ENCODE measurements around the gene RHOU. TPM values are rescaled to one million over a fixed set of nuclear protein-coding genes. Genes with fewer than 3 reads are reported as not detected.

Gene RHOU
- total RNA-seq, 1 experiment from 2014 or later = 0.81 TPM

- in situ Hi-C loops (cut with HindIII; ENCODE audit: low pct_unique_long_range_greater_than_20kb, low sequenced_read_pairs) = no loop called here
- DNase-seq (ENCODE audit: low read depth) = no peak
Measured at GRCh38 chr1:228778026-228778425, 42.7 kb downstream of the RHOU start.

- DNase-seq (ENCODE audit: low read depth) = no peak
- in situ Hi-C loops (cut with HindIII; ENCODE audit: low pct_unique_long_range_greater_than_20kb, low sequenced_read_pairs) = no loop called here
Measured at GRCh38 chr1:228778466-228778865, 43.2 kb downstream of the RHOU start.

GRCh38 chr1:228778961-228779360 lies 43.7 kb downstream of the RHOU start:
- in situ Hi-C loops (cut with HindIII; ENCODE audit: low pct_unique_long_range_greater_than_20kb, low sequenced_read_pairs) = no loop called here
- no peak for DNase-seq (ENCODE audit: low read depth)

GRCh38 chr1:228781161-228781808 lies 46.0 kb downstream of the RHOU start:
- in situ Hi-C loops (cut with HindIII; ENCODE audit: low pct_unique_long_range_greater_than_20kb, low sequenced_read_pairs) = no loop called here
- no peak for DNase-seq (ENCODE audit: low read depth)

GRCh38 chr1:228781809-228782661 lies 46.8 kb downstream of the RHOU start:
- no peak for DNase-seq (ENCODE audit: low read depth)
- in situ Hi-C loops (cut with HindIII; ENCODE audit: low pct_unique_long_range_greater_than_20kb, low sequenced_read_pairs) = no loop called here

- DNase-seq (ENCODE audit: low read depth) = peak; percentile 18
- in situ Hi-C loops (cut with HindIII; ENCODE audit: low pct_unique_long_range_greater_than_20kb, low sequenced_read_pairs) = no loop called here
Measured at GRCh38 chr1:228782662-228783417, 47.6 kb downstream of the RHOU start.

- DNase-seq (ENCODE audit: low read depth) = no peak
- in situ Hi-C loops (cut with HindIII; ENCODE audit: low pct_unique_long_range_greater_than_20kb, low sequenced_read_pairs) = no loop called here
Measured at GRCh38 chr1:228783418-228784040, 48.2 kb downstream of the RHOU start.

- DNase-seq (ENCODE audit: low read depth) = no peak
- in situ Hi-C loops (cut with HindIII; ENCODE audit: low pct_unique_long_range_greater_than_20kb, low sequenced_read_pairs) = no loop called here
Measured at GRCh38 chr1:228784181-228784580, 48.9 kb downstream of the RHOU start.

GRCh38 chr1:228785366-228786330 lies 50.4 kb downstream of the RHOU start:
- DNase-seq (ENCODE audit: low read depth) = no peak
- in situ Hi-C loops (cut with HindIII; ENCODE audit: low pct_unique_long_range_greater_than_20kb, low sequenced_read_pairs) = no loop called here

GRCh38 chr1:228786361-228787129 lies 51.3 kb downstream of the RHOU start:
- no peak for DNase-seq (ENCODE audit: low read depth)
- in situ Hi-C loops (cut with HindIII; ENCODE audit: low pct_unique_long_range_greater_than_20kb, low sequenced_read_pairs) = no loop called here

- no peak for DNase-seq (ENCODE audit: low read depth)
- in situ Hi-C loops (cut with HindIII; ENCODE audit: low pct_unique_long_range_greater_than_20kb, low sequenced_read_pairs) = no loop called here
Measured at GRCh38 chr1:228791791-228792190, 56.5 kb downstream of the RHOU start.

GRCh38 chr1:228792601-228793000 lies 57.3 kb downstream of the RHOU start:
- no peak for DNase-seq (ENCODE audit: low read depth)

GRCh38 chr1:228793032-228793431 lies 57.8 kb downstream of the RHOU start:
- in situ Hi-C loops (cut with HindIII; ENCODE audit: low pct_unique_long_range_greater_than_20kb, low sequenced_read_pairs) = no loop called here
- no peak for DNase-seq (ENCODE audit: low read depth)

More at GRCh38 chr1:228792601-228793000, 57.3 kb downstream of the RHOU start:
- in situ Hi-C loops (cut with HindIII; ENCODE audit: low pct_unique_long_range_greater_than_20kb, low sequenced_read_pairs) = no loop called here

- in situ Hi-C loops (cut with HindIII; ENCODE audit: low pct_unique_long_range_greater_than_20kb, low sequenced_read_pairs) = no loop called here
- no peak for DNase-seq (ENCODE audit: low read depth)
Measured at GRCh38 chr1:228794173-228794572, 58.9 kb downstream of the RHOU start.

- DNase-seq (ENCODE audit: low read depth) = no peak
- in situ Hi-C loops (cut with HindIII; ENCODE audit: low pct_unique_long_range_greater_than_20kb, low sequenced_read_pairs) = no loop called here
Measured at GRCh38 chr1:228794810-228795209, 59.5 kb downstream of the RHOU start.

- in situ Hi-C loops (cut with HindIII; ENCODE audit: low pct_unique_long_range_greater_than_20kb, low sequenced_read_pairs) = no loop called here
- DNase-seq (ENCODE audit: low read depth) = no peak
Measured at GRCh38 chr1:228795596-228795995, 60.3 kb downstream of the RHOU start.

Measured in Caki2 (cell line).